Left lung (tissue), 10 donors: ENCODE measurements around the gene LRP1-AS. TPM values are rescaled to one million over a fixed set of nuclear protein-coding genes. Genes with fewer than 3 reads are reported as not detected.

ENCODE experiments used
- ATAC-seq: fragments of 200-7000 bp; cut with Tn5 transposase; one replicate; pipeline ENCODE4 v1.9.1; 2020; ENCODE audit warnings: moderate library complexity
- DNase-seq, 4 donors: peaks; one replicate each; pipeline ENCODE4 v3.0.0-alpha.2; 2013 to 2020
- H3K27ac ChIP-seq, 2 donors: fragments of 200-600 bp; sonication (generic) in 1 of 2; one replicate each; pipeline versions ENCODE4 v1.5.0 to v1.8.0; 2020 to 2021
- H3K27me3 ChIP-seq, 2 donors: fragments of 200-600 bp; sonication (generic) in 1 of 2; one replicate each; pipeline versions ENCODE4 v1.5.0 to v1.8.0; 2020 to 2021
- H3K36me3 ChIP-seq, 2 donors: fragments of 200-600 bp; sonication (generic) in 1 of 2; one replicate each; pipeline versions ENCODE4 v1.5.0 to v1.8.0; 2020 to 2021
- H3K4me1 ChIP-seq, 2 donors: fragments of 200-600 bp; one replicate each; pipeline ENCODE4 v1.8.0; 2021
- H3K4me3 ChIP-seq, 2 donors: fragments of 200-600 bp; sonication (generic) in 1 of 2; one replicate each; pipeline versions ENCODE4 v1.5.0 to v1.8.0; 2020 to 2021; ENCODE audit warnings: mild to moderate bottlenecking in 1 of 2
- H3K9me3 ChIP-seq, 2 donors: fragments of 200-600 bp; sonication (generic) in 1 of 2; one replicate each; pipeline versions ENCODE4 v1.5.0 to v1.8.0; 2020 to 2021
- CTCF ChIP-seq, 2 donors: fragments of 200-600 bp; sonication (generic) in 1 of 2; IDR thresholded peaks; one replicate each; pipeline versions ENCODE4 v1.5.0 to v1.8.0; 2021; ENCODE audit warnings: antibody characterized with exemption in 2 of 2
- intact Hi-C, 2 donors: fragments of 100-400 bp; cut with DNase I; formaldehyde crosslinking; loops; one replicate each; pipeline versions ENCODE4 v1.11.2 to v1.14.2; 2022
- polyA plus RNA-seq, 6 donors: library from polyadenylated mRNA; unstranded; fragments of 120-200 nt; gene quantifications; one replicate each; pipeline ENCODE4 v1.2.1, GENCODE V29; 2013; ENCODE audit not compliant: insufficient read length in 6 of 6
- total RNA-seq, 2 donors: library from RNA; stranded (reverse); fragmentation: NEBNext Ultra II Directional; extraction: Animal tissue kit (Norgen Biotek cat#: 25700); gene quantifications; one replicate each; pipeline ENCODE4 v1.2.1, GENCODE V29; 2021
- donor health status: DM: no; HTN: yes; CAD: no.
- donor health status: DM: no; HTN: no; CAD: no.

LRP1-AS gene
- total and polyA plus RNA-seq, 8 donors, result 0.24 to 1.0 (median 0.69) TPM; not detected in 3

- Histone ChIP-seq H3K27ac (no peak overlapping the region), H3K4me3 (no peak overlapping the region), H3K36me3 (peaks cover 0 to 87% of the 10 kb centered on the region in 2 donors), H3K9me3 (no peaks in the 10 kb centered on the region), H3K4me1 (peaks cover 0 to 8% of the 10 kb centered on the region in 2 donors), H3K27me3 (no peaks in the 10 kb centered on the region)
- intact Hi-C loops, result loop anchor here in 1 of 2 donors (10.0 kb wide), 1 partner anchor 61 kb away; the partner anchor contains the start of gene LRP1
- no peak for ATAC-seq
- DNase-seq, result no peak
- no peak for TF ChIP-seq CTCF (IDR thresholded peaks at IDR 0.05)
Measured at GRCh38 chr12:57185403-57185802, 38.0 kb upstream of the LRP1-AS start.

GRCh38 chr12:57183939-57184725 lies 36.7 kb upstream of the LRP1-AS start:
- no peak for TF ChIP-seq CTCF (IDR thresholded peaks at IDR 0.05)
- Histone ChIP-seq H3K4me1 (no peaks in the 10 kb centered on the region), H3K27me3 (no peaks in the 10 kb centered on the region), H3K27ac (no peak overlapping the region), H3K36me3 (peaks cover 0 to 87% of the 10 kb centered on the region in 2 donors), H3K4me3 (no peak overlapping the region), H3K9me3 (no peaks in the 10 kb centered on the region)
- no peak for ATAC-seq
- intact Hi-C loops, result loop anchor here (5.0 to 10.0 kb wide), 2 partner anchors 59 to 62 kb away; partner anchors contain the start of gene LRP1 (in 1 of the 2)
- DNase-seq, result no peak

GRCh38 chr12:57182918-57183575 lies 35.6 kb upstream of the LRP1-AS start:
- Histone ChIP-seq H3K27me3 (no peaks in the 10 kb centered on the region), H3K4me1 (no peaks in the 10 kb centered on the region), H3K36me3 (peaks cover 0 to 87% of the 10 kb centered on the region in 2 donors), H3K27ac (no peak overlapping the region), H3K9me3 (no peaks in the 10 kb centered on the region), H3K4me3 (no peak overlapping the region)
- intact Hi-C loops, result loop anchor here (5.0 to 10.0 kb wide), 2 partner anchors 58 to 61 kb away; partner anchors contain the start of gene LRP1 (in 1 of the 2)
- DNase-seq (peak in 3 of 4 donors; percentile 56 to 74 (median 74)), ATAC-seq (peak; percentile 91)
- peak; percentile 71 to 92 for TF ChIP-seq CTCF (IDR thresholded peaks at IDR 0.05)

DNA sequence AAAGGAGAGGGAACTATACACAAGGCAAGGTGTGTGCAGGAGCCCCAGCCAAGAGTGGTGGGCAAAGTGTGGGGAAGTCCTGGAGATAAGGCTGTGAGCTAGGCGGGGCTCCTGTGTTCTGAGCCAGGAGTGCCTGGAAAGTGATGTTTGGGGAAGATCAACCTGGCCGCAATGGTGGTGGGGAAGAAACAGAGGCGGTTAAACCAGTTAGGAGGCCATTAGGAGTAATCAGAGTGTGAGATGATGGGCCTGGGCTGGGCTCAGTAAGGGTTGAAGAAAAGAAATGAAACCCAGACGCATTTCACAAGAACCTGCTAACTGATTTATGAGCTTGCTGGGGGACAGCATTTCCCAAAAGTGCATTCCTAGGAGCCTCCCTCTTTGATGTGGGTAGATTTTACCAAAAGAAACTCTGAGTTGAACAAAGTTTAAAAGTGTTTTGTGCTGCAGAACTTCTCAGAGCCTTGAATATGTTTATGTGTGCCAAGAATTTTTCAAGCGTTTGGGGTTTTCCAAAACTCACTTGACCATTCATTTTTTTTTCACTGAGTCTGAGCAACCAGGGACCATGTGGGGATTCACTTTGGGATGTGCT lies 34.2 kb upstream of the LRP1-AS start:
- Histone ChIP-seq H3K9me3 (no peaks in the 10 kb centered on the region), H3K4me1 (no peaks in the 10 kb centered on the region), H3K4me3 (no peak overlapping the region), H3K27me3 (no peaks in the 10 kb centered on the region), H3K36me3 (peaks cover 0 to 87% of the 10 kb centered on the region in 2 donors), H3K27ac (no peak overlapping the region)
- ATAC-seq, result no peak
- TF ChIP-seq CTCF (IDR thresholded peaks at IDR 0.05), result no peak
- DNase-seq, result no peak
- intact Hi-C loops, result loop anchor here (5.0 to 10.0 kb wide), 2 partner anchors 57 to 59 kb away; partner anchors contain the start of gene LRP1 (in 1 of the 2)
